Keratinocyte (primary cell): ENCODE data around the gene AAMDC. TPM values are rescaled to one million over a fixed set of nuclear protein-coding genes. Genes with fewer than 3 reads are reported as not detected.
"Not testable (repeated sequence)": the region's sequence is repeated elsewhere in the genome, so short reads cannot be mapped to it uniquely, and the experiment has no call there.

ENCODE experiments used
- DNase-seq: peaks from one replicate; pipeline ENCODE4 v3.0.0-alpha.2; 2011; ENCODE audit warnings: low read depth, missing footprints, low spot score
- FAIRE-seq: peaks from 2 replicates; lab custom pipeline; 2011; peaks lifted over from hg19 to GRCh38; lab: Jason Lieb, UNC
- H2AFZ ChIP-seq: 2 replicates; pipeline ENCODE4 v1.6.0; 2012; ENCODE audit warnings: low read length, control low read depth, inconsistent platforms; ENCODE audit not compliant: control insufficient read depth
- H3K27ac ChIP-seq: 2 replicates; pipeline ENCODE4 v1.5.1; 2011; ENCODE audit warnings: low read length; ENCODE audit not compliant: control insufficient read depth, insufficient read depth
- H3K27me3 ChIP-seq: 3 replicates; pipeline ENCODE4 v1.6.0; 2011; ENCODE audit warnings: low read length; ENCODE audit not compliant: control insufficient read depth, insufficient read depth; ENCODE audit errors: extremely low read depth
- H3K36me3 ChIP-seq, 2 experiments: 2 replicates in 1 of 2; 3 replicates in 1 of 2; pipeline ENCODE4 v1.5.1; 2011; ENCODE audit warnings: low read length in 2 of 2, mild to moderate bottlenecking in 1 of 2; ENCODE audit not compliant: control insufficient read depth in 2 of 2, insufficient read depth in 2 of 2; ENCODE audit errors: extremely low read depth in 1 of 2
- H3K4me1 ChIP-seq: 3 replicates; pipeline ENCODE4 v1.5.1; 2011; ENCODE audit warnings: low read length; ENCODE audit not compliant: control insufficient read depth, insufficient read depth; ENCODE audit errors: extremely low read depth
- H3K4me2 ChIP-seq: 3 replicates; pipeline ENCODE4 v1.6.0; 2011; ENCODE audit warnings: low read depth, low read length; ENCODE audit not compliant: control insufficient read depth, insufficient read depth; ENCODE audit errors: extremely low read depth
- H3K4me3 ChIP-seq, 3 experiments: fragments of 200-600 bp in 1 of 3; sonication (generic) in 1 of 3; 2 replicates in 2 of 3; 3 replicates in 1 of 3; pipeline ENCODE4 v1.5.1; 2011 to 2016; ENCODE audit warnings: low read length in 3 of 3, mild to moderate bottlenecking in 3 of 3, control low read depth in 2 of 3, inconsistent platforms in 1 of 3, low read depth in 1 of 3, mixed read lengths in 1 of 3, mixed run types in 1 of 3, moderate library complexity in 1 of 3; ENCODE audit not compliant: control insufficient read depth in 2 of 3, insufficient read depth in 2 of 3; ENCODE audit errors: extremely low read depth in 1 of 3
- H3K79me2 ChIP-seq: 2 replicates; pipeline ENCODE4 v1.6.0; 2012; ENCODE audit warnings: low read length; ENCODE audit not compliant: control insufficient read depth, insufficient read depth
- H3K9ac ChIP-seq: 3 replicates; pipeline ENCODE4 v1.6.0; 2011; ENCODE audit warnings: low read length; ENCODE audit not compliant: control insufficient read depth, insufficient read depth; ENCODE audit errors: extremely low read depth
- H3K9me1 ChIP-seq: 3 replicates; pipeline ENCODE4 v1.6.0; 2011; ENCODE audit warnings: low read length; ENCODE audit not compliant: control insufficient read depth, insufficient read depth; ENCODE audit errors: extremely low read depth
- H3K9me3 ChIP-seq: 2 replicates; pipeline ENCODE4 v1.5.1; 2012; ENCODE audit warnings: low read depth, low read length; ENCODE audit not compliant: control insufficient read depth
- H4K20me1 ChIP-seq: 3 replicates; pipeline ENCODE4 v1.6.0; 2011; ENCODE audit warnings: low read length; ENCODE audit not compliant: control insufficient read depth, insufficient read depth; ENCODE audit errors: extremely low read depth
- dilution Hi-C: fragments of 300-500 bp; cut with MboI; formaldehyde crosslinking; loops from one replicate; pipeline ENCODE4 v1.7.0; 2020; ENCODE audit warnings: low sequenced_read_pairs; ENCODE audit not compliant: extremely low pct_ligation_motif_present
- polyA plus RNA-seq, 5 experiments: library from polyadenylated mRNA; depleted of rRNA in 3 of 5; stranded (reverse) in 3 of 5; stranded (forward) in 1 of 5; unstranded in 1 of 5; fragments of >200 nt; gene quantifications; 1 replicate in 1 of 5; 2 replicates in 3 of 5; 3 replicates in 1 of 5; pipeline versions ENCODE4 v1.2.1 to v1.2.3, GENCODE V29; 2011 to 2012; ENCODE audit warnings: missing spikeins in 2 of 5, low read depth in 1 of 5, low replicate concordance in 1 of 5
- small RNA-seq, 3 experiments: library from RNA; depleted of rRNA; stranded (forward); fragments of <200 nt; gene quantifications; one replicate each; pipeline ENCODE3, GENCODE V24; 2012; ENCODE audit warnings: low read depth in 3 of 3, low replicate concordance in 1 of 3; ENCODE audit not compliant: insufficient read length in 3 of 3

AAMDC gene
- polyA plus RNA-seq, 1 donor (not counting 4 experiments of a cell fraction or from before 2014, with no cell fraction given) = 22.4 TPM

DNA sequence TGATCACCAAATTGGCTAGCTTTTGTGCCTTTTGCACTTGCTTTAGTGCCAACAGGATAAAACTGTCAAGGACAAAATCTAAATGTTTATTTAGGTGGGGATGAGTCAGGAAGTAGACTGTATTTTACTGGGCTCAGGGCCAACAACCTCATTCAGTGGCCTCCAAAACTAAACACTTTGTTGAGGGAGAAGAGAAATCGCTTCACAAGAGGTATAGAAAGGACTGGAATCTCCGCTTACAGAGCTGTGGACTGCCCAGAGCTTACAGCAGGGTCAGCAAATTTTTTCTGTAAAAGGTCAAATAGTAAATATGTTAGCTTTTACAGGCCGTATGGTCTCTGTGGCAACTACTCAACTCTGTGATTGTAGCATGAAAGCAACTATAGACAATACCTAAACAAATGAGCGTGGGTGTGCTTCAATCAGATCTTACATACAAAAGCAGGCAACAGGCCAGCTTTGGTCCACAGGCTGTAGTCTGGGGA lies 93.4 kb downstream of the AAMDC start:
- H3K4me3 ChIP-seq, H3K27me3 ChIP-seq, H3K4me1 ChIP-seq, DNase-seq, H3K9me3 ChIP-seq, H3K27ac ChIP-seq, H3K36me3 ChIP-seq, FAIRE-seq, H3K79me2 ChIP-seq, H4K20me1 ChIP-seq, H2AFZ ChIP-seq, H3K4me2 ChIP-seq, H3K9ac ChIP-seq, dilution Hi-C loops, H3K9me1 ChIP-seq: not testable (repeated sequence)

DNA sequence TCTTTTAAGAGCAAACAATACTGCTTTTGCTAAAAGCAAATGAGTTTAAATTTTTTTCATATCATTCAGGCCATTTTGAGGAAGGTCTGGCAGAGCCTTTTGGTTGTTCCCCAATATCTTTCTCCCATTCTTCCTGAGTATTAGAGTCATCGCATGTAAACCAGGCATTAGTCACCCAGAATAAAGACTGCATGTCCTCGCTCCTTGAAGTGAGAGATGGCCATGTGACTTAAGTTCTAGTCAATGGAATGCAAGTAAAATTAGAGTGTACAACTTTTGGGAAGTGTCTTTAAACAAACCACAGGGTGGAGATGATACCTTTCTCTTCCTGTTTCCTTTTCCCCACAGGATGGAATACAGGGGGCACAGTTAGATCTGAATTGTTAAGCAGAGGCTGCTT lies 96.8 kb downstream of the AAMDC start:
- H3K9ac ChIP-seq, H4K20me1 ChIP-seq, H3K4me1 ChIP-seq, H3K4me2 ChIP-seq, H3K36me3 ChIP-seq, DNase-seq, H3K4me3 ChIP-seq, FAIRE-seq, H2AFZ ChIP-seq, H3K9me3 ChIP-seq, H3K79me2 ChIP-seq, H3K27me3 ChIP-seq, H3K27ac ChIP-seq, H3K9me1 ChIP-seq, dilution Hi-C loops: not testable (repeated sequence)

Small RNA genes lying within 50 kb of the gene (small RNA-seq; reads per million reads assigned to genes)
- 0 reads per million in 3 experiments for gene AP002812.4

Other genes starting within 250 kb of the AAMDC start
- 0.12 to 0.18 TPM (median 0.16 TPM) in 3 replicates for gene AQP11, start 231.2 kb upstream of the AAMDC start, polyA plus RNA-seq
- gene CLNS1A, start 183.3 kb upstream of the AAMDC start, polyA plus RNA-seq = 124 to 208 TPM (median 138 TPM) in 3 replicates
- gene RSF1, start 422 bp upstream of the AAMDC start, polyA plus RNA-seq = 8.8 to 20.9 TPM (median 17.5 TPM) in 3 replicates
- gene INTS4, start 173.5 kb downstream of the AAMDC start, polyA plus RNA-seq = 14.9 to 19.4 TPM (median 18.0 TPM) in 3 replicates
- gene KCTD14, start 202.1 kb downstream of the AAMDC start, polyA plus RNA-seq = 0.81 to 3.4 TPM (median 2.1 TPM) in 3 replicates
- not detected in 3 replicates for gene THRSP, start 242.7 kb downstream of the AAMDC start, polyA plus RNA-seq